ENCODE results near the gene MAPK11.

The MAPK11 gene

GRCh38 chr22:50260801-50261614 is 9.2 kb downstream of the MAPK11 start:
- DNase-seq (ENCODE audit: low read depth in 2 of 2) = peak in 1 of 2 donors; percentile 37

DNA sequence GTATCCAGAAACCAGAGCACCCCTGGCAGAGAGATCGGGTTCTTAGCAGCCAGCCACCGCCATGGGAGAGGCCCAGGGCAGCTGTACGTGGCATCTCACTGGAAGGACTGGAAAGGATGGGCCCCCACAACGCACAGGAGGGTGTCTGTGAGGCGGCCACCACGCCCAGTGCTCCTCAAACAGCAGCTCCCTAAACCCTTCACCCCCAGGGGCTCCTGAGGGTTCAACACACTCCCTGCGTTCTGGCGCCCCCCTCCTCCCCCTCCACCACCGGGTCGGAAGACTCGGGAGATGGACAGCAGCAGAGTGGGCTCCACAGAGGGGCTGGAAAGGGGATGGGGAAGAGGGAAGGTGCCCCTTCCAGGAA is 9.8 kb downstream of the MAPK11 start:
- DNase-seq (ENCODE audit: low read depth in 2 of 2) = no peak

DNA sequence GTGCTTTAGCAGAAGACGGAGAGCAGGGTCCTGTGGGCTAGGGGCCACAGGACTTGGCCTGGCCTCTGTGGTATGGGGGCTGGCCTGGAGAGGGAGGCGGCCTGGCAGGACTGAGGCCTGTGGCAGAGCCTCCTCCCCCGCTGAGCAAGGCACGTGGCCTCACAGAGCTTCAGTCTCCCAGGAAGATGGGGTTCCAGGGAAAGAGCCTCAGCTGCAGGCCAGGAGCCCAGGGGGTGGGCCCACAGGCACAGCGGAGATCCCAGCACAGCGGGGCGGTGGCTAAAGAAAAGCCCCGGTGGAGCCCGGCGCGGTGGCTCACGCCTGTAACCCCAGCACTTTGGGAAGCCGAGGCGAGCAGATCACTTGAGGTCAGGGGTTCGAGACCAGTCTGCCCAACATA is 10.9 kb downstream of the MAPK11 start:
- no peak for DNase-seq (ENCODE audit: low read depth in 2 of 2)

GRCh38 chr22:50258361-50259292 is 11.6 kb downstream of the MAPK11 start:
- DNase-seq (ENCODE audit: low read depth in 2 of 2) = no peak

GRCh38 chr22:50257451-50258360 is 12.5 kb downstream of the MAPK11 start:
- DNase-seq (ENCODE audit: low read depth in 2 of 2) = no peak

- no peak for DNase-seq (ENCODE audit: low read depth in 2 of 2)
These were observed 13.1 kb downstream of the MAPK11 start for GRCh38 chr22:50257041-50257440.

- DNase-seq (ENCODE audit: low read depth in 2 of 2) = no peak
These were observed 13.8 kb downstream of the MAPK11 start for GRCh38 chr22:50256258-50256862.

DNA sequence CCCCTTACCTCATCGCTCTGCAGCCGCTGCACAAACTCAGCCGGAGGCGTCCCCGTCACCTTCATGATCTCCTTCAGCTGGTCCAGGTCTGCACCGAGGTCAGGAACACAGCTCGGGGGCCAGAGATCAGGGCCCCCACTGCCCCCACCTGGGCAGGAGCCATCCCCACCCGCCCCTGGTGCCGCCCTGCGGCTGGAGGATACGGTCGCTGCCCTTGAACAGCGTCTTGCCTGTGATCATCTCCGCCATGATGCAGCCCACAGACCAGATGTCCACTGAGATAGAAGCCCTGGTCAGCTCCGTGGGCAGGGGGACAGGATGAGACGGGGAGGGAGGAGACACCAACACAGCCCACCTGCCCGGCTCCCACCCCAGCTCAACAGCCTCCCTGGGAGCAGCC is 14.6 kb downstream of the MAPK11 start:
- DNase-seq (ENCODE audit: low read depth in 2 of 2) = no peak

DNA sequence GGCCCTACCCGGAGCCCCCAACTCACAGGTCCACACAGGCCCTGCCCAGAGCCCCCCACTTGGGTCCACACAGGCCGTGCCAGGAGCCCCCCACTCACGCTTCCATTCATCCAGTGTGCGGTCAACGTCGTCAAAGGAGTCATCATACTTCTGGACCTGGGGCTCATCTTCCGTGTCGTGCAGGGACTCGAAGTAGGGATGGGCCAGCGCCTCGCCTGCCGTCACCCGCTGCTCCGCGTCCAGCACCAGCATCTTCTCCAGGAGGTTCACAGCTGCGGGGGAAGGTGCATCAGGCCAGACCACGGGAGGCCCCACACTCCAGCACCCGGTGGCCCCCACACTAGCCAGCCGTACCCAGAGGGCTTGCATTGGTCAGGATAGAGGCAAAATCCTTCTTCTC is 15.1 kb downstream of the MAPK11 start:
- no peak for DNase-seq (ENCODE audit: low read depth in 2 of 2)

DNA sequence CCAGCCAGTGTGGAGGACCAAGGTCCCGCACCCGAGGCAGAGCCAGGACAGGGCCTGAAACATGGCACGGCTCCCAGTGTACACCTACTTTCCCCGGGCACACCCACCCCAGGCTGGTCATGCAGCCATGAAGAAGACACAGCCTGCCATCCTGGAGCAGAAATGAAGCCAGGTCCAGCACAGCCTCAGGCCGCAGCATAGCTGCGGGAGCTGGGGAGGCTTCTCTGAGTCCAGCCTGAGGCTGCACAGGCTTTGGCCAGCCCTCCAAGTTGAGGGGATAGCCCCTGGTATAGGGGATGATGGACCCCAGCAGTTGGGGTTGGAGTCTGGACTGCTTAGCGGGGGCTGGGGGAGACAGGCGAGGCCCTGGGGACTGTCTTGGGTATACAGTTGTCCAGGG is 16.2 kb downstream of the MAPK11 start:
- DNase-seq (ENCODE audit: low read depth in 2 of 2) = no peak

DNA sequence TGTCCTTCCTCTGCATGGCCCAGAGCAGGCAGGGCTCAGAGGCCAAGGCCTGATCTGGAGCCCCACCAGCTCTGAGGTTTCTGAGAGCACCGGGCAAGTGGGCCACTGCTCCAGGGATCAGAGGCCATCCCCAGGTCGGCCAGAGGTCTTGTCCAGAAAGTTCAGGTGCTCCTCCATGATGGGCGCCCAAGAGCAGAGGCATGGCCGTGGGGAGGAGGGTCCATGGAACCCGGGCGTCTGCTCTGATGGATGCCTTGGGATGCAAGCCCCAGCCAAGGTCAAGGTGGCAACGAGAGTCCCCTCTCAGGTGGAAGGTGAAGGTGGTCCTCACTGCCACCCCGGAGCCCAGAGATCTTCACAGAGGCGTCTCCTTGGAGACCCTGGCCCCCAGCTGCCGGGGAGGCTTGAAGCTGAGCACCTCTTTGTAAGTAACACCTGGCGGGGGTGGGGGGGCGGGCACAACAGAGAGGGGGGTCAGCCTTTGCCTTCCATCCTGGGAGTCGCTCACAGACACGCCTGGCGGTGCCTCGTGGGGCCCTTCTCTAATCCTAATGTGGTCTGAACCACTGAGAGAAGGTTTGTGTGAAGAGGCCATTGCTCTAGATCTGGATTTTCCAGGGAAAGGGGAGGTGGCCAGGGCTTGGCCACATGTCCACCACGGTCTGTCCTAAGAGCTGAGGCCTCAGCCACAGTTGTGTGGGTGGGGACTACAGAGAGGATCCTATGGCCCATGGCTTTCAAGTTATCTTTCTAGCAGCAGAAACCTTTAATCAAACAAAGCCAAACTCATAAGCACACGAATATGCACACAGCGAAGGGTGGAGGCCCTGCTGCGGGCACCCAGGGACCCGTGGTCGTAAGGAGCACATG is 16.9 kb downstream of the MAPK11 start:
- DNase-seq (ENCODE audit: low read depth in 2 of 2) = no peak

- peak; percentile 62 to 64 for DNase-seq (ENCODE audit: low read depth in 2 of 2)
These were observed 17.8 kb downstream of the MAPK11 start for GRCh38 chr22:50252082-50253045.

DNA sequence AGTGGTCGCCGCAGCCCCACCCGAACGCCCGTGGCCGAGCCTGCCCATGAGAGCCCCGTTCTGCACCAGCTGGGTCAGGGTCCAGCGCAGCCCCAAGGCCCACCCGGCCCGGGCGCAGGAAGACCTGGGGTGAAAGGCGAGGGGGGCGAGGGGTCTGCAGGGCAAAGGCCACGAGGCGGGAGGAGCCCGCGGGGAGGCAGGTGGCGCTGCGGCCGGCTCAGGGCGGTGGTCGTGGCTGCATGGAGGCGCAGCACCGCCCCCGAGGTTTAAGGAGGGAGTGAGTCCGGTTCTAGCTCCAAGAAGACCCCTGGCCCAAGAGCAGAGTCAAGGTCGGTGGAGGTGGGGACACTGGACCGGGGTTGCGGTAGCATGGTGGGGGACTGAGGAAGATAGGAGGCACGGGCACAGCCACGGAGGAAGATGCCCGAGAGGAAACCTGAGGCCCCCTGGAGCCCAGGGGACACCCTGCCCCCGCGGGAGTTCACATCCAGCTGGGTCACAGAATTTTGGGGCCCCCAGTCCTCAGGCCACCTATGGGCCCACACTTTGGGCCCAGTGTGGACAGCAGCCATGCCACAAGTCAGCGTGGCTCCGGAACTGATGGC is 18.6 kb downstream of the MAPK11 start:
- no peak for DNase-seq (ENCODE audit: low read depth in 2 of 2)

- DNase-seq (ENCODE audit: low read depth in 2 of 2) = peak; percentile 67 to 76
These were observed 19.4 kb downstream of the MAPK11 start, which contains the start of gene HDAC10 for GRCh38 chr22:50250555-50251476. HDAC10 (minus strand) TSS chr22:50251265; CDS start chr22:50251032, 233 bp downstream.

GRCh38 chr22:50250249-50250554 is 20.0 kb downstream of the MAPK11 start:
- DNase-seq (ENCODE audit: low read depth in 2 of 2) = no peak

GRCh38 chr22:50249341-50250248 is 20.6 kb downstream of the MAPK11 start:
- DNase-seq (ENCODE audit: low read depth in 2 of 2) = no peak
